HepG2 (cell line): ENCODE results near the gene SCMH1. TPM values are rescaled to one million over a fixed set of nuclear protein-coding genes. Genes with fewer than 3 reads are reported as not detected.

ENCODE experiments used
- ATAC-seq: fragments of 200-7000 bp; cut with Tn5 transposase; 3 replicates; pipeline ENCODE4 v1.9.1; 2020; ENCODE audit warnings: mild to moderate bottlenecking, moderate library complexity
- BruUV-seq: library from RNA; stranded (reverse); fragments of 400-500 nt; replicated peaks from 2 replicates; lab custom pipeline; 2021; lab: Mats Ljungman, UMichigan
- CTCF ChIA-PET: fragments of 300-600 bp; formaldehyde crosslinking; extraction: SDS; loops from one replicate; lab custom pipeline; 2021; ENCODE audit warnings: low total read pairs, inconsistent platforms, low intra/inter-chr PET ratio; lab: Yijun Ruan, JAX
- POLR2A ChIA-PET: fragments of 350-600 bp; sonication (Branson Sonifier 250); formaldehyde crosslinking; loops from one replicate; lab custom pipeline; 2020; ENCODE audit warnings: antibody characterized with exemption, inconsistent platforms; lab: Yijun Ruan, JAX
- DNase-seq: peaks from one replicate; pipeline ENCODE4 v3.0.0-alpha.2; 2015; ENCODE audit warnings: low spot score
- FAIRE-seq: peaks from 3 replicates; lab custom pipeline; 2011; peaks lifted over from hg19 to GRCh38; lab: Jason Lieb, UNC
- H2AFZ ChIP-seq: one replicate; pipeline ENCODE4 v1.6.1; 2011; ENCODE audit warnings: low read length, inconsistent platforms
- H3K27ac ChIP-seq: fragments of 300-600 bp; 3 replicates; pipeline ENCODE4 v1.8.0; 2011; ENCODE audit warnings: mixed run types, mild to moderate bottlenecking, mixed read lengths, low read length, inconsistent platforms; ENCODE audit not compliant: insufficient read depth; ENCODE audit errors: extremely low read length
- H3K27me3 ChIP-seq, 2 experiments: fragments of 200-600 bp in 1 of 2; 2 replicates in 1 of 2; 3 replicates in 1 of 2; pipeline versions ENCODE4 v1.6.0 to v1.8.0; 2011; ENCODE audit warnings: low read length in 2 of 2, mild to moderate bottlenecking in 2 of 2, moderate library complexity in 2 of 2, inconsistent platforms in 1 of 2; ENCODE audit not compliant: insufficient read depth in 2 of 2, control insufficient read depth in 1 of 2
- H3K36me3 ChIP-seq, 2 experiments: fragments of 200-600 bp in 1 of 2; replicated peaks in 1 of 2; 2 replicates in 1 of 2; 3 replicates in 1 of 2; pipeline versions ENCODE4 v1.5.1 to v1.8.0; 2011; ENCODE audit warnings: low read length in 2 of 2, inconsistent platforms in 1 of 2; ENCODE audit not compliant: insufficient read depth in 2 of 2, control insufficient read depth in 1 of 2
- H3K4me1 ChIP-seq: 2 replicates; pipeline ENCODE4 v1.5.1; 2012; ENCODE audit warnings: low read length, inconsistent platforms; ENCODE audit not compliant: insufficient read depth
- H3K4me2 ChIP-seq: 2 replicates; pipeline ENCODE4 v1.6.0; 2011; ENCODE audit warnings: low read depth, low read length, inconsistent platforms
- H3K4me3 ChIP-seq, 3 experiments: fragments of 200-600 bp in 1 of 3; sonication (generic), shearing (Covaris generic) in 1 of 3; replicated peaks in 1 of 3; 2 replicates each; pipeline ENCODE4 v1.5.1; 2011 to 2016; ENCODE audit warnings: low read length in 3 of 3, inconsistent platforms in 2 of 3, low read depth in 2 of 3, mild to moderate bottlenecking in 2 of 3, control low read depth in 1 of 3, mixed read lengths in 1 of 3; ENCODE audit not compliant: insufficient read depth in 1 of 3
- H3K79me2 ChIP-seq: one replicate; pipeline ENCODE4 v1.6.1; 2011; ENCODE audit warnings: low read length, inconsistent platforms; ENCODE audit not compliant: insufficient read depth
- H3K9ac ChIP-seq: 2 replicates; pipeline ENCODE4 v1.6.0; 2011; ENCODE audit warnings: mild to moderate bottlenecking, low read depth, low read length, inconsistent platforms; ENCODE audit not compliant: insufficient read depth
- H3K9me3 ChIP-seq: 2 replicates; pipeline ENCODE4 v1.5.1; 2012; ENCODE audit warnings: mild to moderate bottlenecking, low read length
- H4K20me1 ChIP-seq: 2 replicates; pipeline ENCODE4 v1.6.0; 2011; ENCODE audit warnings: inconsistent platforms, mild to moderate bottlenecking, low read length, moderate library complexity; ENCODE audit not compliant: insufficient read depth
- BRD4 ChIP-seq: sonication (generic); formaldehyde crosslinking; IDR thresholded peaks from 2 replicates; pipeline ENCODE4 v1.4.0; 2020; ENCODE audit warnings: missing genetic modification reagents
- CCAR2 ChIP-seq: fragments of 200-400 bp; formaldehyde crosslinking; optimal IDR thresholded peaks from 2 replicates; pipeline ENCODE3; 2018; ENCODE audit warnings: low read depth, mild to moderate bottlenecking, low read length, moderate library complexity
- CREBL2 ChIP-seq: sonication (generic); formaldehyde crosslinking; IDR thresholded peaks from 2 replicates; pipeline ENCODE4 v1.8.1; 2023; ENCODE audit warnings: missing genetic modification reagents, mild to moderate bottlenecking, borderline replicate concordance
- MIXL1 ChIP-seq: IDR thresholded peaks from 2 replicates; pipeline ENCODE4 v1.6.1; 2016
- NCOA1 ChIP-seq: sonication (generic); formaldehyde crosslinking; IDR thresholded peaks from 2 replicates; pipeline ENCODE4 v1.9.0; 2021; ENCODE audit warnings: missing genetic modification reagents
- NFE2L1 ChIP-seq: sonication (generic); formaldehyde crosslinking; IDR thresholded peaks from 2 replicates; pipeline ENCODE4 v1.4.0; 2020; ENCODE audit warnings: missing genetic modification reagents, mild to moderate bottlenecking, borderline replicate concordance
- SOX6 ChIP-seq, 2 experiments: fragments of 450-650 bp in 1 of 2; sonication (generic) in 1 of 2; formaldehyde crosslinking in 1 of 2; IDR thresholded peaks; 2 replicates each; pipeline versions ENCODE4 v1.4.0 to v1.6.1; 2017 to 2020; ENCODE audit warnings: antibody characterized with exemption in 1 of 2, mild to moderate bottlenecking in 1 of 2, missing genetic modification reagents in 1 of 2
- ZNF263 ChIP-seq: sonication (generic); formaldehyde crosslinking; IDR thresholded peaks from 2 replicates; pipeline ENCODE4 v1.4.0; 2020; ENCODE audit warnings: missing genetic modification reagents
- ZNF552 ChIP-seq: sonication (generic); formaldehyde crosslinking; IDR thresholded peaks from 2 replicates; pipeline ENCODE4 v1.9.0; 2022; ENCODE audit warnings: missing genetic modification reagents, mild to moderate bottlenecking, borderline replicate concordance
- ZNF558 ChIP-seq: sonication (generic); formaldehyde crosslinking; IDR thresholded peaks from 2 replicates; pipeline ENCODE4 v1.9.0; 2022; ENCODE audit warnings: mild to moderate bottlenecking, missing genetic modification reagents, borderline replicate concordance
- ZNF572 ChIP-seq: sonication (generic); formaldehyde crosslinking; IDR thresholded peaks from 2 replicates; pipeline ENCODE4 v1.5.1; 2020; ENCODE audit warnings: mild to moderate bottlenecking, missing genetic modification reagents
- ZNF670 ChIP-seq: sonication (generic); formaldehyde crosslinking; IDR thresholded peaks from 2 replicates; pipeline ENCODE4 v1.8.0; 2022; ENCODE audit warnings: mild to moderate bottlenecking, missing genetic modification reagents, borderline replicate concordance
- ZSCAN9 ChIP-seq: IDR thresholded peaks from 2 replicates; pipeline ENCODE4 v1.6.1; 2016; ENCODE audit warnings: borderline replicate concordance
- ZXDC ChIP-seq: sonication (generic); formaldehyde crosslinking; IDR thresholded peaks from 2 replicates; pipeline ENCODE4 v1.5.0; 2020; ENCODE audit warnings: mild to moderate bottlenecking, missing genetic modification reagents
- WGBS: methylation state at CpG from one replicate; pipeline ENCODE4 v1.1.6; 2017; ENCODE audit warnings: low lambda C conversion rate; 5-methylcytosine and 5-hydroxymethylcytosine counted together
- in situ Hi-C: cut with HindIII; loops from 2 replicates; pipeline ENCODE4 v1.10.0; 2017; ENCODE audit warnings: low pct_unique_long_range_greater_than_20kb; ENCODE audit not compliant: extremely low pct_ligation_motif_present
- intact Hi-C: fragments of 100-400 bp; cut with micrococcal nuclease; formaldehyde crosslinking; loops from one replicate; pipeline ENCODE4 v1.10.0; 2022; ENCODE audit not compliant: unreplicated experiment
- polyA plus RNA-seq, 8 experiments: library from polyadenylated mRNA; depleted of rRNA in 3 of 8; stranded (reverse) in 7 of 8; unstranded in 1 of 8; fragments of >200 nt; fragmentation: Illumina TruSeq in 4 of 8; extraction: Trizol in 4 of 8; gene quantifications; 2 replicates each; pipeline versions ENCODE4 v1.2.1 to v1.2.3, GENCODE V29; 2011 to 2016; ENCODE audit warnings: low read depth in 4 of 8, missing spikeins in 1 of 8, mixed read lengths in 1 of 8; ENCODE audit not compliant: insufficient read depth in 1 of 8
- total RNA-seq, 5 experiments: library from RNA; depleted of rRNA; stranded (reverse); fragments of >200 nt; fragmentation: Illumina TruSeq; extraction: Trizol; gene quantifications; 2 replicates each; pipeline ENCODE4 v1.2.3, GENCODE V29; 2016; ENCODE audit warnings: low read depth in 1 of 5
- TF ChIP-seq, protein P1 (sequence below): sonication (generic); formaldehyde crosslinking; conservative IDR thresholded peaks from 2 replicates; pipeline ENCODE4 v1.5.0; 2020; ENCODE audit warnings: missing genetic modification reagents

SCMH1 gene
- total and polyA plus RNA-seq, 2 of the 13 experiments (the other 11 are each of a cell fraction or from before 2014, with no cell fraction given): 41.8 to 52.6 TPM

GRCh38 chr1:40983286-40983685 is 258.8 kb downstream of the SCMH1 start:
- Histone ChIP-seq H3K27me3 (no peaks in the 10 kb centered on the region), H3K27ac (no peak overlapping the region), H3K4me3 (no peak overlapping the region), H4K20me1 (no peaks in the 10 kb centered on the region), H2AFZ (no peak overlapping the region), H3K36me3 (peaks cover 13 to 49% of the 10 kb centered on the region in 2 experiments), H3K9me3 (no peaks in the 10 kb centered on the region), H3K4me2 (no peak overlapping the region), H3K4me1 (peaks cover 81% of the 10 kb centered on the region), H3K79me2 (peaks cover 37% of the 10 kb centered on the region), H3K9ac (no peak overlapping the region)
- FAIRE-seq (no peak), DNase-seq (no peak), ATAC-seq (no peak)
- WGBS: 88% methylated on average over 1 of the region's 1 CpG
- no peak for TF ChIP-seq ZNF263 (CRISPR knock-in tag)
- no peak for TF ChIP-seq CREBL2
- TF ChIP-seq ZNF558: no peak
- TF ChIP-seq, protein P1, sequence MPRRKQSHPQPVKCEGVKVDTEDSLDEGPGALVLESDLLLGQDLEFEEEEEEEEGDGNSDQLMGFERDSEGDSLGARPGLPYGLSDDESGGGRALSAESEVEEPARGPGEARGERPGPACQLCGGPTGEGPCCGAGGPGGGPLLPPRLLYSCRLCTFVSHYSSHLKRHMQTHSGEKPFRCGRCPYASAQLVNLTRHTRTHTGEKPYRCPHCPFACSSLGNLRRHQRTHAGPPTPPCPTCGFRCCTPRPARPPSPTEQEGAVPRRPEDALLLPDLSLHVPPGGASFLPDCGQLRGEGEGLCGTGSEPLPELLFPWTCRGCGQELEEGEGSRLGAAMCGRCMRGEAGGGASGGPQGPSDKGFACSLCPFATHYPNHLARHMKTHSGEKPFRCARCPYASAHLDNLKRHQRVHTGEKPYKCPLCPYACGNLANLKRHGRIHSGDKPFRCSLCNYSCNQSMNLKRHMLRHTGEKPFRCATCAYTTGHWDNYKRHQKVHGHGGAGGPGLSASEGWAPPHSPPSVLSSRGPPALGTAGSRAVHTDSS: no peak
- TF ChIP-seq ZNF572 (CRISPR knock-in tag): no peak
- TF ChIP-seq MIXL1: no peak
- TF ChIP-seq ZNF670 (CRISPR knock-in tag): no peak
- TF ChIP-seq SOX6 (IDR thresholded peaks at IDR 0.05): no peak
- no peak for TF ChIP-seq SOX6 (CRISPR knock-in tag; IDR thresholded peaks at IDR 0.05)
- in situ Hi-C loops (no loop called here), intact Hi-C loops (no loop called here)
- BruUV-seq: no TSS peak
- POLR2A ChIA-PET: no interaction called here
- CTCF ChIA-PET: no interaction called here

DNA sequence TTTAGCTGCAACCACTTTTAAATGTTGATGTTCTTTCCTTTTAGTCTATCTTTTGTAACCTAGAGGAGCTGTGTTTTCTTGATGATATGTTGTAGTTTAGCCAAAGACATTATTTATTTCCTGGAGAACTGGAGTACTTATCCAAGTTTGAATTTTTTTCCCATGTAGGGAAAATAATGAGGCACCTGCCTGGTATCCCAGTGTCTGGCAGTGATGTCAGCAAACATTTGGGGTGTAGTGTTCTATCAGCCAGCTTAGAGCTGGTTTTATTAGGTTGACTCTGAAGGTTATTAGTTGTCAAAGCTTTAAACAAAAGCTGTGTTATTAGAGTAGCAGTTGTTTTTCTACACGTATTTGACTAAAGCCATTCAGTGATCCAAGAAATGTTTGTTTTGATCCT is 259.4 kb downstream of the SCMH1 start:
- Histone ChIP-seq H2AFZ (no peak overlapping the region), H3K9ac (no peak overlapping the region), H3K27me3 (no peaks in the 10 kb centered on the region), H3K36me3 (peaks cover 13 to 48% of the 10 kb centered on the region in 2 experiments), H3K9me3 (no peaks in the 10 kb centered on the region)
- intact Hi-C loops: no loop called here
- DNase-seq: no peak
- TF ChIP-seq CCAR2 (no peak), NCOA1 (CRISPR knock-in tag) (no peak), NFE2L1 (CRISPR knock-in tag) (no peak), ZNF670 (CRISPR knock-in tag) (no peak), ZNF552 (CRISPR knock-in tag) (no peak), ZXDC (CRISPR knock-in tag) (no peak), BRD4 (no peak), ZSCAN9 (CRISPR knock-in tag) (no peak)
- TF ChIP-seq, all 625 proteins: peak for 0
- ChIA-PET POLR2A (no interaction called here), CTCF (no interaction called here)
- 81% methylated on average over 1 of the region's 1 CpG for WGBS
- H3K4me1 ChIP-seq: peaks cover 76% of the 10 kb centered on the region
- in situ Hi-C loops: no loop called here
- ATAC-seq (no peak), FAIRE-seq (no peak)
- H4K20me1 ChIP-seq: no peaks in the 10 kb centered on the region
- no peak overlapping the region for H3K4me2 ChIP-seq
- no peak overlapping the region for H3K4me3 ChIP-seq
- no peak overlapping the region for H3K27ac ChIP-seq
- H3K79me2 ChIP-seq: peaks cover 37% of the 10 kb centered on the region
- BruUV-seq: no TSS peak
